ENCODE data around the gene ACOXL.

ACOXL gene

DNA sequence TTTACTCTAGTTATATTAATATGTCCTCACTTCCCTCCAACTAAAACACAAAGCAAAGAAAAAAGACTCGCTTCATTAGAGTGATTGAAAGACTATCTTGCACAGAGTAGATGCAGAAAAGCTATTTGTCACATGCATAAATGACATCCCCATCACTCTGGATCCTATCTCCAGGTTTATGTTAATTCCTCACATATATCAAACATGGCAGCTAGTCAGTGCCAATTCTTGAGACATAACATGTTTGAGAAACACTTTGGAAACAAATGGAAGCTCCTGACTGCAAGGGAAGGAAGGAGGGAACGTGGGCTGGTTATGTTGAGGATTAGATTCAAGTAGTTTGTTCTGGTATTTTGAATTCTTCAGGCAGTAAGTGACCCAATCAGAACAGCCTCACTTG is 298.6 kb downstream of the ACOXL start:
- no peak for DNase-seq (ENCODE audit: insufficient read length)
- FAIRE-seq = no peak
- TF ChIP-seq POLR2A (IDR thresholded peaks at IDR 0.05; ENCODE audit: low read depth, low read length) (no peak), POLR2AphosphoS5 (IDR thresholded peaks at IDR 0.05; ENCODE audit: low read depth, low read length) (no peak), TAF1 (IDR thresholded peaks at IDR 0.05; ENCODE audit: borderline replicate concordance, low read depth, low read length) (no peak)

DNA sequence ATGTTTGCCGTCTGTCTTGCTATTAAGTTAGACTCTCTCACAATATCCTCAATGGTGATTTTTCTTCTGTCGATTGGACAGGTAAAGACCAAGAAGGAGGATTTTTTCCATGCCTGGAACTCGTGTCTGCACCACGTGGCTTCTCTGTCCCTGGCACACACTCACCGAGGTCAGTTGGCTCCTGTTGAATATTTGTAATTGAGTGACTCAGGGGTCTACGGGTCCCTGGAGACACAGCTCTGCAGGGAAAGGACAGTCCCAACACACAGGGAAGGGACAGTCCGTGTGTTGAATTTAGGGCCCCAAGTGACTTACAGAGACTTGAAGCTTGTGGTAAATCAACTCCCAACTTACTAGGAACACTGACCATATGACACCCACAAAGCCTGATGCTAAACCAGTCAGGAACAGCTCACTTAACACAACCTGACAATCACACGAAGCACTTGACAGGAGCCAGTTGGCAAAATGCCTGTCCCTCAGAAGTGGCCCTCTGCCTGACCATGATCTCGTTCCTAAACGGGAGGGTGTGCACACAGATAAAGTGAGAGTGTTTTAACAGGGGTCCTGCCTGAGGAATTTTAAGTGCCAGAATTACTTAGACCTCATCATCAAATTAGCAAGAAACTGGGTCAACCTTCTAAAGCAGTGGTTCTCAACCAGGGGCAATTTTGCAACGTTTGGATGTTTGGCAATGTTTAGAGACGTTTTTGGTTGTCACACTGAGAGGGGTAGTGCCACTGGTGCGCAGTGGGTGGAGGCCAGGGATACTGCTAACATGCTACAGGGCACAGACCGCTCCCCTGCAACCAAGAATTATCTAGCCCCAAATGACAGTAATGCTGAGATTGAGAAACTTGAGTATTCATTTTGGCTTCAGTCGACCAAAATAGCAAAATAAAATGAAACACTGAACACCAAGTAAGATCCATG is 299.4 kb downstream of the ACOXL start:
- TF ChIP-seq POLR2AphosphoS5 (IDR thresholded peaks at IDR 0.05; ENCODE audit: low read depth, low read length) (no peak), TAF1 (IDR thresholded peaks at IDR 0.05; ENCODE audit: borderline replicate concordance, low read depth, low read length) (no peak)
- peak; percentile 5 for FAIRE-seq
- no peak for DNase-seq (ENCODE audit: insufficient read length)

DNA sequence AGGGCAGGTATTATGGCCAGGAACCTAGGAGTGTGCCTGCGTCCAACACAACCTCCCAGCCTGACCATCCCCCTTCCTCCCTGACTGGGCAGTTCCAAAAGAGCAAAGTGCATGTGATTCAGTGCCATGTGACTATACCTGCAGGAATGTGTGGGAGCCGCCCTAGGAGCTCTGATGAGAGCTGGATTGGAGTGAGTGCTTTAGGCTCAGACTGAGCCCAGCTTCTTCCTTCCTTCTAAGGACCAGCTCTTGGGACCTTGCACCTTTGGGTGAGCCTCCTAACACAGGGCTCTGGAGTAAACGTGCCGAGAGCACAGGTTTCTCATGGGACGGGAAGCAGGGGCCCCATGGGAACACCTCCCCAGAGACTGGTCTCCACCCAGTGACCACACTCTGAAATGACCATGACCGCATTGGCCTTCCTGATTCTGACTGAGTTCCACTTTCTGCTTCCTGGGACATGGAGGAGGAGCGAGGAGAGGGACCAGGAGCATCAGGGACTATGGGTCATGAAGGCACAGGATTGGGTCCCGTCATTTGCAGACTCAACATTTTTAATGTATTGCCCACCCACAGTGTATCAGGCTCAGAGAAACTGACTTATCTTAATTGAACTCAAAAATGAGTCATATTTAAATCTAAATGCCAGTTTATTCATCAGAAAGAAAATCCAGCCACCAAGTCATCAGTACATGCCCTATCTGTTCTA is 300.5 kb downstream of the ACOXL start:
- FAIRE-seq (no peak), DNase-seq (ENCODE audit: insufficient read length) (no peak)
- TF ChIP-seq TAF1 (IDR thresholded peaks at IDR 0.05; ENCODE audit: borderline replicate concordance, low read depth, low read length) = no peak
- no peak for TF ChIP-seq POLR2A (IDR thresholded peaks at IDR 0.05; ENCODE audit: low read depth, low read length)
- TF ChIP-seq POLR2AphosphoS5 (IDR thresholded peaks at IDR 0.05; ENCODE audit: low read depth, low read length) = no peak

DNA sequence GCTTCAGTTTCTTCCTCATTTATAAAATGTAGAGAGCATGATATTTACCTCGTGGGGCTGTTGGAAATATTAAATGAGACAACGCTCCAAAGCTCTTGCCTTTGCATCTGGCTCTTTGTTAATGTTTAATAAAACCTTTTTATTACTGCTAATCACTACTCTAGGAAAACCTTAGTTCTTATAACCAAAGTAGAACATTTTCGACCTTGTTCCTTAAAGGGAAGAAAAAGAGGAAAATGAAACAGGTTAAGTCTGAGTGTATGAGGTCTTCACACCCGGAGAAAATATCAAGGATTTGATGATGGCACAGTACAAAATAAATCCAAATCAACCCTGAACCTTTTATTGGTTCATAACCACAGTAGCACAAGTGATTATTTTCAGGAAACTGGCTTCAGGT is 301.8 kb downstream of the ACOXL start:
- DNase-seq (ENCODE audit: insufficient read length) = no peak
- FAIRE-seq = no peak
- TF ChIP-seq TAF1 (IDR thresholded peaks at IDR 0.05; ENCODE audit: borderline replicate concordance, low read depth, low read length) = no peak
- TF ChIP-seq POLR2A (IDR thresholded peaks at IDR 0.05; ENCODE audit: low read depth, low read length) = no peak
- no peak for TF ChIP-seq POLR2AphosphoS5 (IDR thresholded peaks at IDR 0.05; ENCODE audit: low read depth, low read length)

DNA sequence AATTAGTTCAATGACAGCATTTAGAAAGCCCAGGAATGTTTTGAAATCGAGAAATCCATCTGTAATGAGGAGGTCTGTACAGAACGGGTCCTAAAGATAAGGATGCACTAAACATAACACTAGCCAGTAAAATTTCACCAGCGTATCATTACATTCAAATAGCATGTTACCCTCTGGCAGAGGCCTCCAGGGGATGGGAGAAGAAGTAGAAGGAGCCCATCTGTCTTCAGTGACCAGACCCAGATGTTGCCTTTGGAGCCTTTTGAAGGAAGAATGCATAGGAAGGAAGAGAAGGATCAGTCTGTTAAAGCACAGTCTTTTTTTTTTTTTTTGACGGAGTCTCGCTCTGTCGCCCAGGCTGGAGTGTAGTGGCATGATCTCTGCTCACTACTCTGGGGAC is 302.2 kb downstream of the ACOXL start:
- DNase-seq (ENCODE audit: insufficient read length) (no peak), FAIRE-seq (no peak)
- no peak for TF ChIP-seq POLR2AphosphoS5 (IDR thresholded peaks at IDR 0.05; ENCODE audit: low read depth, low read length)
- TF ChIP-seq POLR2A (IDR thresholded peaks at IDR 0.05; ENCODE audit: low read depth, low read length) = no peak

DNA sequence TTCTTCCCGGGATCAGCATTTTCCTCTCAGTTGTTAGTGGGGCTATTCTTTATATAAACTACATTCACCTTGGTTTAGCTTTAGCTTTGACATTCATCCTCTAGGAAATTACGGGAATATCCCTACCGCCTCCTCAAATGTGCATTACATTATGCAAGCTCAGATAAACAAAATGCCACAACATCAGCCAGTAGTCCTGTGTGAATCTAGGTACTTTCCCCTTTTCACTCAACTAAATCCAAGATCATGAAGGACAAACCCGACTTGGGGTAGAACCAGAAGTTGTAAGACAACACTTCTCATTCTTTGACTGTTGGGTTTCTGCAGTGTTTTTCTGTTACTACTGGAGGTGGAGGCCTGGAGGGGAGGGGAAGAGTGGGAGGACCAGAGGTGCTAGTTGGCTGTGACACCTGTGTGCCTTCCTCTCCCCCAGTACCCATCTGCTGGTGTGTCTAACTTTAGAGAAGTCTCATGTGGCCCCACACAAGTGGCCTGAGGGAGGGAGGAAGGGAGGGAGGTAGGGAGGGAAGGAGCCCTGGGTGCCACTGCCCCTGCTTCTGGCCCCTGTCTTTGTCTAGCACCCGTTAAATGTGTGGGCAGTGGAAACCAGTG is 303.6 kb downstream of the ACOXL start:
- DNase-seq (ENCODE audit: insufficient read length) (no peak), FAIRE-seq (peak; percentile 83)
- TF ChIP-seq POLR2A (IDR thresholded peaks at IDR 0.05; ENCODE audit: low read depth, low read length) (no peak), TAF1 (IDR thresholded peaks at IDR 0.05; ENCODE audit: borderline replicate concordance, low read depth, low read length) (no peak), POLR2AphosphoS5 (IDR thresholded peaks at IDR 0.05; ENCODE audit: low read depth, low read length) (no peak)

DNA sequence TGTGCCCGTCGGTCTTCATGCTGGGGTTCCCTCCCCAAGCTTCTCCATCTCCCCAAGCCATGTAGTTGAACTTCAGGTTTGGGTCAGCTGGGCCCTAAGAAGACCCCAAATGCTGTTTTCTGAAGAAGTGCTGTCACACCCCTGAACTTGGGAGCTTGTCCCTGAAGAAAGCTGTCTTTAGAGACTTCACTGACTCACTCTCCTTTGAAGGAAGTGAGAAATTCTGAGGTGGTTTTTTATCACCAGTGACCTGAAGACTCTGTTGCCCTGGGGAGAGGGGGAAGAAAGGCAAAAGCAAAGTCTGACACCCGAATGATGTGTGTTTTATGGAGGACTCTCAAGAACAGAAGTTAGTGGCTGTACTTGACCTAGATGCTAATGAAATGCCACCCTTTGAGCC is 304.8 kb downstream of the ACOXL start:
- no peak for FAIRE-seq
- DNase-seq (ENCODE audit: insufficient read length) = no peak
- TF ChIP-seq POLR2A (IDR thresholded peaks at IDR 0.05; ENCODE audit: low read depth, low read length) = no peak
- no peak for TF ChIP-seq TAF1 (IDR thresholded peaks at IDR 0.05; ENCODE audit: borderline replicate concordance, low read depth, low read length)
- TF ChIP-seq POLR2AphosphoS5 (IDR thresholded peaks at IDR 0.05; ENCODE audit: low read depth, low read length) = no peak

DNA sequence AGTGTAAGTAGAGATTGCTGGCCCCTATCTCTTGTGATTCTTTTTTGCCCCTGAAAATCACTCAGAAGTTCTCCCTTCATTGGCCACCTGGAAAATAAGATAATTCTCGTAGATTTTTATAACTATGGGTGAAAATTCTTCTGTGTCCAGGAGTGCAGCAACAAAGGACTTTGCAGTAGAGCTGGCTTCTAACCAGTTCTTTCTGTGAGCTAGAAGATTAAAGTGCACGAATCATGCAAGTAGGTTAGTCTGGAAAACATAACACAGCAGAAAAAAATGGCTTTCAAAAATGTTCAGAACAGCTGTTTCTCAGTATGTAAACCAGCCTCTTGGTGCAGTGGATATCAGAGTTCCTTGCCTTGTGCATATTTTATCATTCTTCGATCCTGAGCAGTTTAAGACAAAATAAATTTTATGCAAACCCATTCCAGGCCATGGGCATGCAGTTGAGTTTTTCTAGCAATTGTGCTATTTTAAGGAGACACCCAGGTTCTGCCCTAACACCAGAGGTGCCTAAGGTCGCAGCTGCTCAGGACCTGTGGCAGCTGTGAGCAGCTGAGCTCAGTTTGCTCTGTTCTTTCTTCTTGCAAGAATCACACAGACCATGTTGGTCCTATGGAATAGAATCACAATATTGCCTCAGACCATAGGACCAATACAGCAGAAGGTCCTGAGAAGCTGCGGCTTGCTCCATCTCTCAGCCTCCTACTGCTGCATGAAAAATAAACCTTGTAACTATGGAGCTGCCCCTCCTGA is 307.4 kb downstream of the ACOXL start:
- TF ChIP-seq POLR2A (IDR thresholded peaks at IDR 0.05; ENCODE audit: low read depth, low read length) = no peak
- TF ChIP-seq POLR2AphosphoS5 (IDR thresholded peaks at IDR 0.05; ENCODE audit: low read depth, low read length) = no peak
- no peak for TF ChIP-seq TAF1 (IDR thresholded peaks at IDR 0.05; ENCODE audit: borderline replicate concordance, low read depth, low read length)
- DNase-seq (ENCODE audit: insufficient read length) (no peak), FAIRE-seq (no peak)

DNA sequence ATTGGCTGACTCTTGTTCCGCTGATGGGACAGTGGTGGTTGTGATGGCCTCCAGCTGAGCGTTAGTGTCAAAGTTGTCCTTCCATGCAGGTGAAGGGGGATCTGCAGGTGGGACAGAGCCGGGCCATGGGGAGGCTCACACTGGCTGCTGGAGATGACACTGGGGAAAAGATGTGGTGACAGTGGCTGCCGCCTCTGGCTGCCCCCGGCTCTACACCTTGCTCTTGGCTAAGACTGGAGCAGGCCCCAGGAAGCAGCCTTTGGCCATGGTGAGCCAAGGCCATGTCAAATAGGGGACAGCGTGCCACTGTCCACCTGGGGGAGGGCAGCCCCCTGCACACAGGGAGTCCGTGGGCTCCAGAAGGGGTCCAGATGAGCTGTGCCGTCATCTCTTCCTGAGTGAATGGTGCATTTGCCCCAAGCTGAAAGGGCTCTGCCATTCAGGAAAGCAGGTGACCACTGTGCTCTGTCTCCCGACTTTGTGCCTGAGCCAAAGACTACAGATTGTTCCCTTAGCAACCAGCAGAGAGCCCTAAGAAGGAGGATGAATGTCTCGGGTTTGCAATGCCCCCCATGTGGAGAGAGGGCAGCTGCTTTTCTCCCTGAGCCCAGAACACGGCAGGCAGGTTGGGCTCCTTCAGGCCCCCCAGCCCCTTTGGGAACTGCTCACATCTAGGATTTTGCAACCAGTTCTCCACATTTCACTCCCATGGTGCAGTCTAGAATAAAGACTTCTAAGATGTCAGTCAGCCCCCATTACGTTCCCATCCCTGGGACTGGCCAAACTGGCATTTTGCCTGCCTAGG is 309.2 kb downstream of the ACOXL start:
- TF ChIP-seq POLR2AphosphoS5 (IDR thresholded peaks at IDR 0.05; ENCODE audit: low read depth, low read length) (no peak), TAF1 (IDR thresholded peaks at IDR 0.05; ENCODE audit: borderline replicate concordance, low read depth, low read length) (no peak), POLR2A (IDR thresholded peaks at IDR 0.05; ENCODE audit: low read depth, low read length) (no peak)
- DNase-seq (ENCODE audit: insufficient read length) (no peak), FAIRE-seq (no peak)

DNA sequence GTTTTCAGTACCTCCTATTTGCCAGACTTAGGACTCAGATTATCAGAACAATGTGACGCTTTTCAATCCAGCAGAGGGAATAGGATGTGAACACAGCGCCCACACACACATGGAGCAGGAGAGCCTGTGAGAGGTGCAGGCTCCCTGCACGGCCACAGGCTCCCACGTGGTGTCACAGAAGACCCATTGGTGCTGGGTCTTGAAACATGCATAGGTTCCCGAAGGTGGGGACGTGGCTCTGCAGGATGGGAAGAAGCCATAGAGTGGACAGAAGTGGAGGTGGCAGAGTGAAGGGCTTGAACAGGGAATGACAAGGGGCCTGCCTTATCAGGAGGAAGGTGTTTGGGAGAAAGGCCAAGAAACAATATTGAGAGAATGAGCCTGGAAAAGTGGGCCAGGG is 309.9 kb downstream of the ACOXL start:
- no peak for DNase-seq (ENCODE audit: insufficient read length)
- peak; percentile 14 for FAIRE-seq
- TF ChIP-seq TAF1 (IDR thresholded peaks at IDR 0.05; ENCODE audit: borderline replicate concordance, low read depth, low read length) (no peak), POLR2A (IDR thresholded peaks at IDR 0.05; ENCODE audit: low read depth, low read length) (no peak), POLR2AphosphoS5 (IDR thresholded peaks at IDR 0.05; ENCODE audit: low read depth, low read length) (no peak)
